ENCODE results near the gene TNK1.

GRCh38 chr17:7404737-7405349 lies 24.0 kb downstream of the TNK1 start:
- TF ChIP-seq, protein P1, sequence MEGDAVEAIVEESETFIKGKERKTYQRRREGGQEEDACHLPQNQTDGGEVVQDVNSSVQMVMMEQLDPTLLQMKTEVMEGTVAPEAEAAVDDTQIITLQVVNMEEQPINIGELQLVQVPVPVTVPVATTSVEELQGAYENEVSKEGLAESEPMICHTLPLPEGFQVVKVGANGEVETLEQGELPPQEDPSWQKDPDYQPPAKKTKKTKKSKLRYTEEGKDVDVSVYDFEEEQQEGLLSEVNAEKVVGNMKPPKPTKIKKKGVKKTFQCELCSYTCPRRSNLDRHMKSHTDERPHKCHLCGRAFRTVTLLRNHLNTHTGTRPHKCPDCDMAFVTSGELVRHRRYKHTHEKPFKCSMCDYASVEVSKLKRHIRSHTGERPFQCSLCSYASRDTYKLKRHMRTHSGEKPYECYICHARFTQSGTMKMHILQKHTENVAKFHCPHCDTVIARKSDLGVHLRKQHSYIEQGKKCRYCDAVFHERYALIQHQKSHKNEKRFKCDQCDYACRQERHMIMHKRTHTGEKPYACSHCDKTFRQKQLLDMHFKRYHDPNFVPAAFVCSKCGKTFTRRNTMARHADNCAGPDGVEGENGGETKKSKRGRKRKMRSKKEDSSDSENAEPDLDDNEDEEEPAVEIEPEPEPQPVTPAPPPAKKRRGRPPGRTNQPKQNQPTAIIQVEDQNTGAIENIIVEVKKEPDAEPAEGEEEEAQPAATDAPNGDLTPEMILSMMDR (conservative IDR thresholded peaks at IDR 0.05 in 1 of 2, IDR thresholded peaks at IDR 0.05 in 1 of 2; ENCODE audit: extremely low read depth in 1 of 2, insufficient read depth in 1 of 2, low read depth in 1 of 2, low read length in 2 of 2): no peak
- TF ChIP-seq EZH2 (IDR thresholded peaks at IDR 0.05; ENCODE audit: borderline replicate concordance, low read length): no peak

All from mammary epithelial cell (primary cell).